ENCODE measurements around the gene NDFIP1. TPM values are rescaled to one million over a fixed set of nuclear protein-coding genes. Genes with fewer than 3 reads are reported as not detected.
A peak's percentile ranks its signal among the peaks of the same experiment; 100 is the strongest.

NDFIP1 gene
- total RNA-seq, 1 donor from 2014 or later, result 46.7 TPM

- ATAC-seq, result no peak
- DNase-seq (ENCODE audit: low spot score), result no peak
These were observed 9.1 kb downstream of the NDFIP1 start for GRCh38 chr5:142117579-142118151.

GRCh38 chr5:142118155-142118686, 9.6 kb downstream of the NDFIP1 start:
- ATAC-seq (peak; percentile 39), DNase-seq (ENCODE audit: low spot score) (no peak)

GRCh38 chr5:142119051-142119625, 10.6 kb downstream of the NDFIP1 start:
- DNase-seq (ENCODE audit: low spot score) (no peak), ATAC-seq (no peak)

GRCh38 chr5:142120247-142120935, 11.8 kb downstream of the NDFIP1 start:
- DNase-seq (ENCODE audit: low spot score) (no peak), ATAC-seq (no peak)

GRCh38 chr5:142122121-142122520, 13.5 kb downstream of the NDFIP1 start:
- DNase-seq (ENCODE audit: low spot score) (no peak), ATAC-seq (no peak)

- DNase-seq (ENCODE audit: low spot score), result no peak
These were observed 16.8 kb downstream of the NDFIP1 start for GRCh38 chr5:142125378-142125777.

GRCh38 chr5:142125963-142126362, 17.4 kb downstream of the NDFIP1 start:
- ATAC-seq, result no peak

More at GRCh38 chr5:142125378-142125777, 16.8 kb downstream of the NDFIP1 start:
- no peak for ATAC-seq

GRCh38 chr5:142128675-142129208, 20.2 kb downstream of the NDFIP1 start:
- ATAC-seq (no peak), DNase-seq (ENCODE audit: low spot score) (no peak)

More at GRCh38 chr5:142125963-142126362, 17.4 kb downstream of the NDFIP1 start:
- DNase-seq (ENCODE audit: low spot score), result no peak

GRCh38 chr5:142129446-142130066, 21.0 kb downstream of the NDFIP1 start:
- ATAC-seq, result peak; percentile 68
- DNase-seq (ENCODE audit: low spot score), result no peak

- no peak for ATAC-seq
- no peak for DNase-seq (ENCODE audit: low spot score)
These were observed 22.8 kb downstream of the NDFIP1 start for GRCh38 chr5:142131394-142131793.

GRCh38 chr5:142132916-142133315, 24.3 kb downstream of the NDFIP1 start:
- DNase-seq (ENCODE audit: low spot score) (no peak), ATAC-seq (peak; percentile 10)

- ATAC-seq (peak; percentile 78), DNase-seq (ENCODE audit: low spot score) (no peak)
These were observed 25.0 kb downstream of the NDFIP1 start for GRCh38 chr5:142133330-142134206.

GRCh38 chr5:142134331-142135010, 25.9 kb downstream of the NDFIP1 start:
- DNase-seq (ENCODE audit: low spot score) (no peak), ATAC-seq (no peak)

- no peak for ATAC-seq
These were observed 32.9 kb downstream of the NDFIP1 start for GRCh38 chr5:142141463-142141862.

GRCh38 chr5:142143878-142144277, 35.3 kb downstream of the NDFIP1 start:
- no peak for DNase-seq (ENCODE audit: low spot score)
- ATAC-seq, result peak; percentile 60

More at GRCh38 chr5:142141463-142141862, 32.9 kb downstream of the NDFIP1 start:
- DNase-seq (ENCODE audit: low spot score), result no peak

- peak; percentile 87 for ATAC-seq
These were observed 36.7 kb downstream of the NDFIP1 start for GRCh38 chr5:142145106-142145900.

GRCh38 chr5:142149363-142149762, 40.8 kb downstream of the NDFIP1 start:
- peak; percentile 88 for ATAC-seq
- no peak for DNase-seq (ENCODE audit: low spot score)

More at GRCh38 chr5:142145106-142145900, 36.7 kb downstream of the NDFIP1 start:
- DNase-seq (ENCODE audit: low spot score), result no peak

GRCh38 chr5:142150431-142150830, 41.9 kb downstream of the NDFIP1 start:
- ATAC-seq, result no peak
- no peak for DNase-seq (ENCODE audit: low spot score)
